ENCODE data around the gene LIMS1.
"Not testable (repeated sequence)": the region's sequence is repeated elsewhere in the genome, so short reads cannot be mapped to it uniquely, and the experiment has no call there.

Gene LIMS1

GRCh38 chr2:108670282-108670681, 136.0 kb downstream of the LIMS1 start:
- not testable (repeated sequence) for DNase-seq

- DNase-seq, result not testable (repeated sequence)
Observed at GRCh38 chr2:108672200-108672805, 138.0 kb downstream of the LIMS1 start.

GRCh38 chr2:108676522-108676921, 142.3 kb downstream of the LIMS1 start:
- DNase-seq, result not testable (repeated sequence)

- not testable (repeated sequence) for DNase-seq
Observed at GRCh38 chr2:108677239-108677744, 143.0 kb downstream of the LIMS1 start.

DNA sequence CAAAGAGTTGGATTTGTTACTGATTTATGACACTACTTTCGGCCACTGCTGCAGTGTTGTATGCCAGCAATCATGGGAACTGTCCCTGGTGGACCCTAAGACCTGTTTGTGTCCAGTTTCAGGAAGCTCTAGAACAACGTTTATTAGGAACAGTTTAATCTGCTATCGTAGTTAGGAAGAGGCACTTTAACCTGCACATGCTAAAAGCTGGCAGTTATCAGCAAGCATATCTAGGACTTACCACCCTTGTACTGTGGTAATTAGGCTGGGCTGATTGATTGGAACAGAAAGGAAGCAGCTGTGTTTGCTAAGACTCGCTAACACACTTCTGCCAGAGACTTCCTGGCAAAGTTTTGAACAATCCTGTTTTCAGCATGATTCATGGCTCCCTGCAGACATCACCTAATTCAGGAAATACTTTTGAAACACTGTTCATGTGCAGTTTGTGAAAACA, 144.0 kb downstream of the LIMS1 start:
- peak; percentile 41 for DNase-seq

DNA sequence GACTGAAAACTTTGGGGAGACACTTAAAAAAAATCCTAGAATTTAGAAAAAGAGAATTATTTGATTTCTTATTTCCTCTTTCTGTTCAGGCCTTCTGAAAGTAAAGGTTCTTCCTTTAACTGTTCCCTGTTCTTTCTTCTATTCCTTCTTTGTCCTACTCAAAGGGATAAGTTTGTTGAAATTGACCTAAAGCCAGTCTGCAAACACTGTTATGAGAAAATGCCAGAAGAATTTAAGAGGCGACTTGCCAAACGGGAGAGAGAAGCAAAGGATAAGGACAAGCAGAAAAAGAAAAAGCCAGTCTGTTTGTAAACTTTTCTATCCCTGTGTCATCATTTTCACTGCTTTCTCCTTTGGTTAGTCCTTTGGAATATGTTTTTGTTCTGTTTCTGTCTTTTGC, 146.5 kb downstream of the LIMS1 start:
- not testable (repeated sequence) for DNase-seq

DNA sequence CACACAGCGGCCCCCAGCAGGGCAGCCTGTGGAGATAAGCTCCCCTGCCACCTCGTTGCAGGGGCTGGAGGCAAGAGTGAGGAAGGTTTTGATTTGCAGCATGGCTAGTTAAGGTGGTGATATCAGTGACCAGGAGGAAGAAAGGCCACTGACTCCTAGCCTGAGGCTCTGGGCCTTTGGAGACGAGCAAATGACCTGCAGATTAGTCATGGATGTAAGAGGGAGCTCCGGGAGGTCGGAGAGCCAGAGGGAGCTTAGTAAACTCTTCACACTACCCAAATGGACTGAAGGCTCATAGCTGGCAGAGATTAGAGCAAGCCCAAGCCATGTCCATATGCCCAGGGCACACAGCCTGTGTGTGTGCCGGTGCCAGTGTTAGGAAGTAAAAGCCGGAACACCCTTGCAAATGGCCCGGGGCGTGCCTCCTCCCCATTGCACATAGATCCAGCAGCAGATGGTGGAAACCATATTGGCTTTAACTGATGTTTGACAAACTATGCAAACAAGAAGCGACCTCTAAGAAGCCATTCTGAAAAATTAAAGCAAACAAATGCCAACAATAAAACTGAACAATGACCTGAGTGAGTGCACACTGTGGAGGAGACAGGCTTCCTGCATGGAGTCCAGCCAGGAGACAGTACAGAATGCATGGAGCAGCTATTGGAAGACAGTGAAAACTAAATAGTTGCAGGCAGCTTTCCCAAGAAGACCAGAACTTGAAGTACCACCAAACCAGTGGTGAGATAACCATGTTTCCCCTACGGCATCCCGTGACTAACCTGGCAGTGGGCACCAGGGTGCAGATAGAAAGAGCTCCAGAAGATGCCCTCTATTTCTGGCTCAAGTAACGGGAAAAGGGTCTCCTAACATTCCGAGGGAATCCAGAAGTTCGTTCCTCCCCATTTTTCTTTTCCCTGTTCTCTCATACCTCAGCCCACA, 154.8 kb downstream of the LIMS1 start:
- DNase-seq, result peak; percentile 72

- not testable (repeated sequence) for DNase-seq
Observed at GRCh38 chr2:108690001-108690400, 155.7 kb downstream of the LIMS1 start.

- DNase-seq, result no peak
Observed at GRCh38 chr2:108691447-108691846, 157.2 kb downstream of the LIMS1 start.

DNA sequence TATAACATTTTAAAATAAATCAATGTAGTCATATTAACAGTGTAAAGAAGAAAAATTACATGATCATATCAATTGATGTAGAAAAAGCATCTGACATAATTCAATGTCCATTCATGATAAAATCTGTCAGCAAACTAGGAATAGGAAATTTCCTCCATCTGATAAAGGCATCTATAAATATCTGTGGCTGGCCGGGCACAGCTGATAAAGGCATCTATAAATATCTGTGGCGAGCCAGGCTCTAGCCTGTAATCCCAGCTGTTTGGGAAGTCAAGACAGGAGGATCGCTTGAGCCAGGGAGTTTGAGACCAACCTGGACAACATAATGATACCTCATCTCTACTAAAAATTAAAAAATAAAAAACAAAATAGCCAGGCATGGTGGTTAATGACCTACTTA, 166.9 kb downstream of the LIMS1 start:
- no peak for DNase-seq

GRCh38 chr2:108701806-108702205, 167.5 kb downstream of the LIMS1 start:
- no peak for DNase-seq

- no peak for DNase-seq
Observed at GRCh38 chr2:108704871-108705270, 170.6 kb downstream of the LIMS1 start.

GRCh38 chr2:108707300-108707699, 173.0 kb downstream of the LIMS1 start:
- DNase-seq, result no peak

DNA sequence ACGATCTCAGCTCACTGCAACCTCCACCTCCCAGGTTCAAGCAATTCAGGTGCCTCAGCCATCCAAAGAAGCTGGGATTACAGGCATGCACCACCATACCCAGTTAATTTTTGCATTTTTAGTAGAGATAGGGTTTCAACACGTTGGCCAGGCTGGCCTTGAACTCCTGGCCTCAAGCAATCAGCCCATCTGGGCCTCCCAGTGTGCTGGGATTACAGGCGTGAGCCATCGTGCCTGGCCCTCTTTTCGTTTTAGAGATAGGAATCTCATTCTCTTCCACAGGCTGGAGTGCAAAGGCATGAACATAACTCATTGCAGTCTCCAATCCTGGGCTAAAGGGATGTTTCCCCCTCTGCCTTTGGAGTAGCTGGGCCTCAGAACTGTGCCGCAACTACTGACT, 182.7 kb downstream of the LIMS1 start:
- DNase-seq, result not testable (repeated sequence)

DNA sequence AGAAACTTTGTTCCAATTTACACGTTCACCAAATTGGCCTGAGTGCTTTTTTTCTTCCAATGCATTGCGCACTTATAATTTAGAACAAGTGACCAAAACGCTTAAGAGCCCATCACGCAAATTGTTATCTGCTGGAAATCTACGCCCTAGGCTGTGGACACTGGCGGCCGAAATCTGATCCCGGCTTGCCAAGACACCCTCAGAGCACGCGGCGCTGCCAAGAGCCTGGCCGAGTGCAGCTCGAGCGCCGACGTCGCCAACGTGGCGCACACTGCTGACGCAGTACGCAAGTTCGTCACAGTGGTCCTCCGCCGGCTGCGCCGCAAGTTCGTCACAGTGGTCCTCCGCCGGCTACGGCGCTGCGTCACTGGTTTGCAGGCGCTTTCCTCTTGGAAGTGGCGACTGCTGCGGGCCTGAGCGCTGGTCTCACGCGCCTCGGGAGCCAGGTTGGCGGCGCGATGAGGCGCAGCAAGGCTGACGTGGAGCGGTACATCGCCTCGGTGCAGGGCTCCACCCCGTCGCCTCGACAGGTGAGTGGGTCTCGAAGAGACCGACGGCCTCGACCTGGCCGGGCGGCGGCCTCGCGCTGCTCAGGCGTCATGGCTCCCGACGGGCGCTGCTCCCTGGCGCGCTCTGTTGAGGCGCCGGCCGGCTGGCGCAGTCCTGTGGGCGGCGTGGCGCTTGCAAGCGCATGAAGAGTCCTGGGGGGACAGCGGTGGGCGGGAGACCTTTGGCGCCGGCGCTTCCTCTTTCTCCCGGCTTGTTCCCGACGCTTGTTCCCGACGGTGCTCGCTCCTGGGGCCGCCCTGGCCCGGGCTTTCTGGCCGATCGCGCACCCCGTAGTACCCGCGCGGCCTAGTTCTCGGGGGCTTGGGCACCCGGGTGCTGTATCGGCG, 185.1 kb downstream of the LIMS1 start, which contains the start of gene RANBP2:
TSS of gene RANBP2 (plus strand) at position 334 of the 896 bp plus-strand sequence. CDS start at position 459, 125 bp downstream.
- DNase-seq, result peak; percentile 95

DNA sequence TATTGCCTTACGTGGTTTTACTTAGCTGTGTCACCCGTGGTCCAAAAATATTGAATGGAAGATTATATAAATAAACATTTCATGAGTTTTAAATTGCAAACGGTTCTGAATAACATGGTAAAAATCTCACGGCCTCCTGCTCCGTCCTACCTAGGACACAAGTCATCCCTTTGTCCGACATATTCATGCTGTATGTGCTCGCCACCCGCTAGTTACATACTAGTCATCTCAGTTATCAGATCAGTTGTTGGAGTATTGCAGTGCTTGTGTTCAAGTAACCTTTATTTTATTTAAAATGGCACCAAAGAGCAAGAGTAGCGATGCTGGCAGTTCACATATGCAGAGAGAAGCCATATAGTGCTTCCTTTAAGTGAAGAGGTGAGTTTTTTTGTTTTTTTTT, 191.8 kb downstream of the LIMS1 start:
- not testable (repeated sequence) for DNase-seq

DNA sequence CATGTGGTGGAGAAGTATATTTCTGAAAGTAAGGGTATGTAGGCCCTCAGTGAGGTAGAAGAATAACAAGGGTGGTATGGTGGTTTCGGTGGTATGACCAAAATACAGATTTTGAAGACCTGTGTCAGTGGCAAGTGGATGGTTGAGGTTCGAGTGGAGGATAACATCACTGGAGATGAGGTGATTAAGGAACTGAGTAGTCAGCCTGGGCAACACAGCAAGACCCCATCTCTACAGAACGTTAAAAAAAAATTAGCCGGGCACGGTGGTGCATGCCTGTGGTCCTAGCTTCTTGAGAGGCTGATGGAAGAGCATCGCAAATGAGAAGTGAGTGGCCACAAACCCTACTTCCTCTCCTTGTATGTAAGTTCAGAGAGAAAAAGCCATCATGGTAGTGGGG, 200.4 kb downstream of the LIMS1 start:
- not testable (repeated sequence) for DNase-seq
